Brain pericyte (primary cell): ENCODE measurements around the gene RGPD8.
A peak's percentile ranks its signal among the peaks of the same experiment; 100 is the strongest.

ENCODE experiments used
- DNase-seq: peaks from one replicate; pipeline ENCODE4 v3.0.0-alpha.2; 2012; ENCODE audit warnings: low read depth, low spot score

RGPD8 gene

GRCh38 chr2:112335600-112335999, 97.8 kb downstream of the RGPD8 start:
- DNase-seq: no peak

GRCh38 chr2:112332123-112332696, 101.2 kb downstream of the RGPD8 start:
- DNase-seq: no peak

GRCh38 chr2:112322919-112323318, 110.5 kb downstream of the RGPD8 start:
- no peak for DNase-seq

GRCh38 chr2:112321375-112322320, 111.8 kb downstream of the RGPD8 start:
- peak; percentile 2 for DNase-seq
